ENCODE measurements around the gene TAF7L. TPM values are rescaled to one million over a fixed set of nuclear protein-coding genes. Genes with fewer than 3 reads are reported as not detected.

The TAF7L gene
- total RNA-seq, 1 experiment from 2014 or later, result 0.12 TPM

GRCh38 chrX:101223226-101223625 is 67.9 kb downstream of the TAF7L start:
- no peak for DNase-seq (ENCODE audit: low read depth)

- DNase-seq (ENCODE audit: low read depth), result no peak
Measured at GRCh38 chrX:101220662-101221260, 70.4 kb downstream of the TAF7L start.

- DNase-seq (ENCODE audit: low read depth), result peak; percentile 10
Measured at GRCh38 chrX:101219864-101220346, 71.2 kb downstream of the TAF7L start.

- peak; percentile 28 for DNase-seq (ENCODE audit: low read depth)
Measured at GRCh38 chrX:101219116-101219863, 71.8 kb downstream of the TAF7L start, which contains the start of gene DRP2. Gene DRP2 (plus strand): TSS chrX:101219786. CDS start chrX:101231648, 11,862 bp downstream.

Other genes starting within 250 kb of the TAF7L start
- 9.5 and 12.7 TPM in 2 replicates for gene TRMT2B, start 239.2 kb downstream of the TAF7L start, total RNA-seq (2014; rRNA removed; shearing (Covaris generic))
- 0.10 TPM in 1 of 2 replicates, not detected in the other for gene TMEM35A, start 212.5 kb downstream of the TAF7L start, total RNA-seq (2014; rRNA removed; shearing (Covaris generic))
- gene CENPI, start 193.1 kb downstream of the TAF7L start, total RNA-seq (2014; rRNA removed; shearing (Covaris generic)), result 27.9 and 32.8 TPM in 2 replicates
- 0.10 and 0.12 TPM in 2 replicates for gene DRP2, start 71.5 kb downstream of the TAF7L start, total RNA-seq (2014; rRNA removed; shearing (Covaris generic))
- gene TIMM8A, start 57.4 kb upstream of the TAF7L start, total RNA-seq (2014; rRNA removed; shearing (Covaris generic)), result 6.5 and 8.1 TPM in 2 replicates
- gene BTK, start 94.9 kb upstream of the TAF7L start, total RNA-seq (2014; rRNA removed; shearing (Covaris generic)), result not detected in 2 replicates
- 306 and 329 TPM in 2 replicates for gene RPL36A, start 99.7 kb upstream of the TAF7L start, total RNA-seq (2014; rRNA removed; shearing (Covaris generic))
- 57.2 and 58.0 TPM in 2 replicates for gene GLA, start 116.6 kb upstream of the TAF7L start, total RNA-seq (2014; rRNA removed; shearing (Covaris generic))
- 43.5 and 46.1 TPM in 2 replicates for gene HNRNPH2, start 116.9 kb upstream of the TAF7L start, total RNA-seq (2014; rRNA removed; shearing (Covaris generic))
- gene ARMCX4, start 194.1 kb upstream of the TAF7L start, total RNA-seq (2014; rRNA removed; shearing (Covaris generic)), result 1.5 and 3.6 TPM in 2 replicates

All from RPMI7951 (cell line).